Skeletal muscle tissue (tissue), 4 donors: ENCODE results near the gene ARHGAP19. TPM values are rescaled to one million over a fixed set of nuclear protein-coding genes. Genes with fewer than 3 reads are reported as not detected.

Source experiments
- H3K27ac ChIP-seq: one replicate; pipeline ENCODE4 v1.7.0; 2013; ENCODE audit warnings: mild to moderate bottlenecking, low read depth, low read length, inconsistent platforms
- H3K27me3 ChIP-seq, 3 donors: one replicate each; pipeline ENCODE4 v1.7.0; 2013; ENCODE audit warnings: low read length in 3 of 3; ENCODE audit not compliant: control insufficient read depth in 3 of 3, insufficient read depth in 3 of 3
- H3K36me3 ChIP-seq, 3 donors: one replicate each; pipeline ENCODE4 v1.7.0; 2013; ENCODE audit warnings: low read length in 3 of 3; ENCODE audit not compliant: control insufficient read depth in 3 of 3, insufficient read depth in 3 of 3
- H3K4me1 ChIP-seq, 3 donors: one replicate each; pipeline ENCODE4 v1.7.0; 2013; ENCODE audit warnings: low read length in 3 of 3, mild to moderate bottlenecking in 3 of 3; ENCODE audit not compliant: control insufficient read depth in 3 of 3, insufficient read depth in 3 of 3
- H3K4me3 ChIP-seq, 3 donors: one replicate each; pipeline ENCODE4 v1.7.0; 2013; ENCODE audit warnings: low read length in 3 of 3
- H3K9ac ChIP-seq, 3 donors: one replicate each; pipeline ENCODE4 v1.7.0; 2013; ENCODE audit warnings: low read length in 3 of 3, mild to moderate bottlenecking in 3 of 3, moderate library complexity in 2 of 3, low read depth in 1 of 3
- H3K9me3 ChIP-seq, 3 donors: one replicate each; pipeline ENCODE4 v1.7.0; 2013; ENCODE audit warnings: low read length in 3 of 3; ENCODE audit not compliant: control insufficient read depth in 3 of 3
- total RNA-seq: library from RNA; depleted of rRNA; stranded (reverse); fragments of >200 nt; gene quantifications from one replicate; pipeline ENCODE4 v1.2.3, GENCODE V29; 2014
- donor health status: Osteomylitis.

The ARHGAP19 gene
- total RNA-seq, 1 donor from 2014 or later: 13.0 TPM

DNA sequence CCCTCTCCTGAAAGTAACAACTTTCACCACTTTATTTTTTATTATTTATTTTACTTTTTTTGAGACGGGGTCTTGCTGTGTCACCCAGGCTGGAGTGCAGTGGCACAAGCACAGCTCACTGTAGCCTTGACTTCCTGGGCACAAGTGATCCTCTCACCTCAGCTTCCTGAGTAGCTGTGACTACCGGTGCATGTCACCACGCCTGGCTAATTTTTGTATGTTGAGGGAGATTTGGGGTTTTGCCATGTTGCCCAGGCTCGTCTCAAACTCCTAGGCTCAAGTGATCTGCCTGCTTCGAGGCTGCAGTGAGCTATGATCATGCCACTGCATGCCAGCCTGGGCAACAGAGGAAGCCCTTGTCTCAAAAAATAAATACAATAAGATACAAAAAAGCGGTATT is 91.8 kb downstream of the ARHGAP19 start:
- no peak overlapping the region for H3K4me3 ChIP-seq
- H3K4me1 ChIP-seq: peaks cover 0 to 4% (median 4%) of the 10 kb centered on the region in 3 donors
- no peaks in the 10 kb centered on the region for H3K9me3 ChIP-seq
- no peak overlapping the region for H3K9ac ChIP-seq
- H3K27me3 ChIP-seq: peaks cover 0 to 13% (median 9%) of the 10 kb centered on the region in 3 donors
- no peak overlapping the region for H3K27ac ChIP-seq
- H3K36me3 ChIP-seq: no peaks in the 10 kb centered on the region

DNA sequence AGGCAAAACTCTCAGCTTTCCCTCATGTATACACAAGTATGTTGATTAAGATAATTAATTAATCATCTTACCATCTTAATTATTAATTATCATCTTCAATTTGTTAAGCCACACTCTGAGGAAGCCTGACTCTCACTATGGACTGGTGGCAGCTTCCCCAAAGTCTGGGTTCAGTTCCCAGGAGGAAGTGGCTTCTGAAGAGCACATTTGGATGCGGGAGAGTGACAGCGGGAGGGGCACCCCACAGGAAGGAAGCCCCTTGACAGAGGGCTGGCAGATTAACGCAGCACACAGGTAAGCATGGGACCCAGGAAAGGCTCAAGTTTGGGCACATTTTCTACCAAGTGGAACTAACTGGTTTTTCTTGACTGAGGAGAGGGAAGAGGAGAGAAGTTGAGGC is 93.3 kb downstream of the ARHGAP19 start:
- Histone ChIP-seq H3K4me3 (no peak overlapping the region), H3K36me3 (no peaks in the 10 kb centered on the region), H3K9ac (no peak overlapping the region), H3K27ac (no peak overlapping the region), H3K9me3 (no peaks in the 10 kb centered on the region), H3K27me3 (peaks cover 0 to 17% (median 14%) of the 10 kb centered on the region in 3 donors), H3K4me1 (peaks cover 0 to 4% (median 4%) of the 10 kb centered on the region in 3 donors)

DNA sequence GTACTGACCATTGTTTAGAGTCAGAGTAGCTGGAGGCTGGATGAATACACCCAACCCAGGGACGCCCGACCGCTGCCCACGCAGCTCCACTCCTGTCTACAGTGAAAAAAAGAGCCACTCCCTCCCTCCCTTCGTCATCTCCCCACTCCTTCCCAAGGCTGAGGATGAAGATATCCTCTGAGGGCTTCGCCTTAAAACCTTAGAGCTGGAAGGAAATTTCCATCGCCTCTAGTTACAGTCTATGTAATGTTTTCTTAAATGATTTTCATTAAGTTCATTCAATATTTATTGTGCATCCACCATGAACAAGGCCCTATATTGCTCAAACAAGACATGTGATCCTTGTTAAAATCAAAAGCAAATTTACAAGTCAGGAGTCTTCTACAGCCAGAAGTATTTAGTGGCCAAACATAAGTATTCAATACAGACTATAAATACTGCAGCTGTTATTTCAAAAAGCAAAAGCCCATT is 95.4 kb downstream of the ARHGAP19 start:
- H3K9me3 ChIP-seq: no peaks in the 10 kb centered on the region
- H3K4me1 ChIP-seq: peaks cover 0 to 4% (median 4%) of the 10 kb centered on the region in 3 donors
- peaks cover 0 to 17% (median 14%) of the 10 kb centered on the region in 3 donors for H3K27me3 ChIP-seq
- H3K4me3 ChIP-seq: no peak overlapping the region
- H3K36me3 ChIP-seq: no peaks in the 10 kb centered on the region
- H3K9ac ChIP-seq: no peak overlapping the region
- H3K27ac ChIP-seq: no peak overlapping the region

DNA sequence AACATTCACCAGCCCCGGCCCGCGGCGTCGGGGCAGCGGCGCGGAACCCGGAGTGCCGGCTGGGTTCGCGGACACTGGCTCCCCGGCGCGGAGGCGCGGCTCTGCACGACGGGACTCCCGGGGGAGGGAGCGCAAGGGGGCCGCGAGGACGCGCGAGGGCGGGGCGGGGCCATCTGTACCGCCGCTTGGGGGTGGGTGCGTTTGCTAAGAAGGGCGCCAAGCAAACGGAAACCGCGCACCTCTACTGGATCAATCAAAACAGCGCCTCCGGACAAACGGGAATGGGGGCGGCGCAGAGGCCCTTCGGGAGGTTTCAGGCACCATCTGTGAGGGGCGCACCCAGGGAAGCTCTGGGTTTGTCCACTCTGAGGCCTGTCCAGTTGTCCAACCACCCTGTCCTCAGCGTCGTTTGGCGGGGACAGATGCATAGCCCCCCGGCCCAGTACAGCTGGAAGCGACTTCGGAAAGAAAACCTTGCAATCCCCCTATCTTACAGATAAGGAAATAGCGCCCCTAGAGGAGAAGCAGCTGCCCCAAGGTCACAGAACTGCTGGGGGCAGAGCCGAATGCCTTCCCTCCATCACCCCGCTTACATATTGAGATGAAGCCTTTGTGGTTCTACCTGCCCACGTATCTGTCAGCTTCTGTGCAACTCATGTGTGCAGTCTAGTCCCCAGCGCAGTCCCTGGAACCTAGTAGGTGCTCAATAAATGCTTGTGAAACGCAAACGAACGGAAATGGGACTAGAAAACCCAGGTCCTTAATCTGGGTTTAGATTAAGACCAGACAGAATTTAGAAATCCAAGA is 96.0 kb downstream of the ARHGAP19 start:
- Histone ChIP-seq H3K4me1 (peaks cover 0 to 4% (median 4%) of the 10 kb centered on the region in 3 donors), H3K27ac (no peak overlapping the region), H3K4me3 (peak overlapping the region; percentile 66 to 71 (median 67)), H3K36me3 (no peaks in the 10 kb centered on the region), H3K9ac (peak overlapping the region in 2 of 3 donors; percentile 10 to 45), H3K27me3 (peaks cover 0 to 17% (median 14%) of the 10 kb centered on the region in 3 donors), H3K9me3 (no peaks in the 10 kb centered on the region)

DNA sequence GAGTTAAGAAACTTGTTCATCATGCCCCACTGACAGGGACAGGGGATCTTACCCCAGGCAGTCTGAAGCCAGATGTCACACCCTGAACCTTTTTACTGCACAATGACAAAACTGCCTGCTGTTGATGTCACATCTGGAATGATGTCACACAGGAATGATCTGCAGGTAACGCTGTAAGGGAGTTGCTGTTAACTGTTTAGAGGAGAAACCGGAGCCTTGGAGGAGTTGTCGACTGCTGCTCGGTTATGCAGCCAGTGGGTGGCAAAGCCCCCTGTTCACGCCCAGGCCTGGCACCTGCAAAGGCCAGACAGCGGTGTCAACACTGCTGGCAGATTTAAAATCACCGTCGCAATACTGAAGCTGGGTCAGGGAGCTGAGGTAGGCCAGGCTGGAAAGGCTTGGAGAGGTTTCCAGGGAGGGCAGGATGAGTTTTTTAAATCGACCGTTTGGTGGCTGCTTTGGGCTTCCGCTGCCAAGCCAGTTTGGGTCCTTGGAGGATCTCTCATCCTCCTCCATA is 96.7 kb downstream of the ARHGAP19 start:
- peak overlapping the region in 2 of 3 donors; percentile 67 to 71 for H3K4me3 ChIP-seq
- H3K36me3 ChIP-seq: no peaks in the 10 kb centered on the region
- peak overlapping the region in 1 of 3 donors; percentile 45 for H3K9ac ChIP-seq
- peaks cover 0 to 17% (median 14%) of the 10 kb centered on the region in 3 donors for H3K27me3 ChIP-seq
- H3K9me3 ChIP-seq: no peaks in the 10 kb centered on the region
- H3K27ac ChIP-seq: no peak overlapping the region
- H3K4me1 ChIP-seq: peaks cover 0 to 4% (median 4%) of the 10 kb centered on the region in 3 donors

DNA sequence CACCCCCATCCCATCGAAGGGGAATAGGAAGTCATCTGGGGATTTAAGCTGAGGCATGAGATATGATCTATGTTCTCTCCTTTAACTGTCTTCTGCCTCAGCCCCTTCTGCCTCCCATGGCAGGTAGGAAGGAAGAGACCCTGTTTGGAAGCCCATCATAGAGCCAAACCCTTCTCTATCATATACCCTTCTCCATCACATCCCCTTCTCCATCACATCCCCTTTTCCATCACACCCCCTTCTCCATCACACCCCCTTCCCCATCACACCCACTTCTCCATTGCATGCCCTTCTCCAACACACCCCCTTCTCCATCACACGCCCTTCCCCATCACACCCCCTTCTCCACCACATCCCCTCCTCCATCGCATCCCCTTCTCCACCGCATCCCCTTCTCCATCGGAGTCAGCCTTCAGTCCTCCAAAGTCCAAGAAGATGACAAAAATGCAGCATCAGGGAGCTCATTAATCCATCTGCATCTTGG is 99.4 kb downstream of the ARHGAP19 start:
- Histone ChIP-seq H3K9ac (no peak overlapping the region), H3K36me3 (no peaks in the 10 kb centered on the region), H3K4me3 (no peak overlapping the region), H3K4me1 (peaks cover 0 to 4% (median 4%) of the 10 kb centered on the region in 3 donors), H3K9me3 (no peaks in the 10 kb centered on the region), H3K27ac (no peak overlapping the region), H3K27me3 (peaks cover 7 to 21% (median 20%) of the 10 kb centered on the region in 3 donors)

DNA sequence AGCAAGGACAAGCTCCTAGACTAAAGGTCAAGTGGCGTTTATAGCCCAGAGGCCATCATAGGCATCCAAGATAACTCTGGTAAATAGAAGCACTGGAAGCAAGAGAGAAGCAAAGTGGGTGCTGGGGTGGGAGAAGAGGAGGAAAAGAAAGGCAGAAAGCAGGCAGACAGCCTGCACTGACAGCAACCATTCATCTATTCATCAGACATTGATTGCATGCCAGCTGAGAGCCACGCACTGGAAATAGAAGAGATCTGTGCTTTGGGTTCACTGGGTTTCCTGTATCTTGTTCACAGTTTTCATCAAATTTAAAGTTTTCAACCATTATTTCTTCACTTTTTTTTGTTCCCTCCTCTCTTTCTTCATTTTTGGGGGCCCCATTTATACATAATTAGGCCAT is 102.0 kb downstream of the ARHGAP19 start:
- no peak overlapping the region for H3K27ac ChIP-seq
- H3K4me1 ChIP-seq: peaks cover 0 to 2% (median 0%) of the 10 kb centered on the region in 3 donors
- no peak overlapping the region for H3K9ac ChIP-seq
- no peak overlapping the region for H3K4me3 ChIP-seq
- no peaks in the 10 kb centered on the region for H3K36me3 ChIP-seq
- no peaks in the 10 kb centered on the region for H3K9me3 ChIP-seq
- H3K27me3 ChIP-seq: peaks cover 24 to 33% (median 25%) of the 10 kb centered on the region in 3 donors

DNA sequence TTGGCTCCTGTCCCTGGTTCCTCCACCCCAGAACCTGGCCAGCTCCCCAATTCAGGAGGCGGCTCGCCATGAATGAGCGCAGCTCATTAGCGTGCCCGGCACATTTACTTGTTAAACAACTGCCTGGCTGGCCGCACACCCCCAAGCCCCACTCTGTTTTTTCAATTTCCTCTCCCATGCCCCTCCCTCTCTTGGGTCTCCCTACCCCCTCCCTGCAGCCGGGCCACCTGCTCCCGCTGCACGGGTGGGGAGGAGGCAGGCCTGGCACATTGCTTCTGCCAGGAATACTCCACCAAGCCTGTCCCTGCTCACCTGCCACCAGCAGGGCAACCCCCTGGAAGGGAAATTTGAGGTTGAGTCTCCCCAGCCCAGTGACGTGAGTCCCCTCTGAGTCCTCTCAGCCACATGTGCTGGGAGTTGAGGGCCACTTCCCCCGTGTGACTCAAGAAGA is 104.2 kb downstream of the ARHGAP19 start:
- no peak overlapping the region for H3K9ac ChIP-seq
- H3K27ac ChIP-seq: no peak overlapping the region
- peaks cover 40 to 51% (median 42%) of the 10 kb centered on the region in 3 donors for H3K27me3 ChIP-seq
- H3K4me1 ChIP-seq: peaks cover 0 to 4% (median 0%) of the 10 kb centered on the region in 3 donors
- no peaks in the 10 kb centered on the region for H3K36me3 ChIP-seq
- no peaks in the 10 kb centered on the region for H3K9me3 ChIP-seq
- no peak overlapping the region for H3K4me3 ChIP-seq

DNA sequence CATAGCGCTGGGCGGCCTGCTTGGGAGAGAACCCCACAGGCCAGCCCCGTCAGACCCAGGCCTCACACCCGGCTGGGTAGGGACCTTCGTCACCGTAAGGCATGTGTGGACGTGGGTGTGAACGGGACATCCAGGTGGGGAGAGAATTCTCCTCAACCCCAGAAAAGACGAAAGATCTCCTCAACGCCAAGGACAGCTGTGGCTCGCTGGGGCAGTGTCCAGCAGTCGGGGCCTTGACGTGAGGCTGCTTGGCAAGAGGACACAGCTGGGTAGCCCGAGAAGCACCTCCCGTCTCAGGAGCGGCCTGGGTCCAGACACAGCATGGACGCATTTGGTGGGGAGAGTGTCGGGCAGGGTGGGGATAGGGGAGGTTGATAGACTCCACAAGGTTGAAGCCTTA is 105.5 kb downstream of the ARHGAP19 start:
- Histone ChIP-seq H3K27me3 (peaks cover 41 to 52% (median 42%) of the 10 kb centered on the region in 3 donors), H3K36me3 (no peaks in the 10 kb centered on the region), H3K9ac (no peak overlapping the region), H3K27ac (no peak overlapping the region), H3K4me3 (no peak overlapping the region), H3K9me3 (no peaks in the 10 kb centered on the region), H3K4me1 (peaks cover 0 to 4% (median 0%) of the 10 kb centered on the region in 3 donors)
